ENCODE data around the gene SEPTIN3.

DNA sequence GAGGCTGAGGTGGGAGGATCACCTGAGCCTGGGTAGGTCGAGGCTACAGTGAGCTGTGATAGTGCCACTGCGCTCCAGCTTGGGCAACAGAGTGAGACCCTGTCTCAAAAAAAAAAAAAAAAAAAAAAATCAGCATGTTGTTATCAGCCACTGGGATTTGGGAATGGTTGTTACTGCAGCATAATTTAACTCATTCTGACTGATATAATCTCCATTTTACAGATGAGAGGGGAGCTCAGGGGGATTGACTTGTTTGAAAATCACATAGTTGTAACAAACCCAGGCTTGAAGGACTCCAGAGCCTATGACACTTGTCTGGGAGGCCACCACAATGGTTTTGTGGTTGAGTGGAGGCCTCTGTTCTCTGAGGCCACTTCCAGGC, 3.0 kb upstream of the SEPTIN3 start:
- TF ChIP-seq POLR2A (IDR thresholded peaks at IDR 0.05), result no peak
- TF ChIP-seq, protein P1, sequence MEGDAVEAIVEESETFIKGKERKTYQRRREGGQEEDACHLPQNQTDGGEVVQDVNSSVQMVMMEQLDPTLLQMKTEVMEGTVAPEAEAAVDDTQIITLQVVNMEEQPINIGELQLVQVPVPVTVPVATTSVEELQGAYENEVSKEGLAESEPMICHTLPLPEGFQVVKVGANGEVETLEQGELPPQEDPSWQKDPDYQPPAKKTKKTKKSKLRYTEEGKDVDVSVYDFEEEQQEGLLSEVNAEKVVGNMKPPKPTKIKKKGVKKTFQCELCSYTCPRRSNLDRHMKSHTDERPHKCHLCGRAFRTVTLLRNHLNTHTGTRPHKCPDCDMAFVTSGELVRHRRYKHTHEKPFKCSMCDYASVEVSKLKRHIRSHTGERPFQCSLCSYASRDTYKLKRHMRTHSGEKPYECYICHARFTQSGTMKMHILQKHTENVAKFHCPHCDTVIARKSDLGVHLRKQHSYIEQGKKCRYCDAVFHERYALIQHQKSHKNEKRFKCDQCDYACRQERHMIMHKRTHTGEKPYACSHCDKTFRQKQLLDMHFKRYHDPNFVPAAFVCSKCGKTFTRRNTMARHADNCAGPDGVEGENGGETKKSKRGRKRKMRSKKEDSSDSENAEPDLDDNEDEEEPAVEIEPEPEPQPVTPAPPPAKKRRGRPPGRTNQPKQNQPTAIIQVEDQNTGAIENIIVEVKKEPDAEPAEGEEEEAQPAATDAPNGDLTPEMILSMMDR (IDR thresholded peaks at IDR 0.05), result no peak

Data from body of pancreas (tissue), 4 donors.